Measurements from ENCODE around the gene PLCB1.

Gene PLCB1

GRCh38 chr20:8205996-8206395, 73.9 kb downstream of the PLCB1 start:
- FAIRE-seq (no peak), DNase-seq (ENCODE audit: insufficient read length, low spot score) (no peak)

- FAIRE-seq (no peak), DNase-seq (ENCODE audit: insufficient read length, low spot score) (no peak)
Measured at GRCh38 chr20:8208226-8208625, 76.2 kb downstream of the PLCB1 start.

- no peak for FAIRE-seq
- DNase-seq (ENCODE audit: insufficient read length, low spot score), result no peak
Measured at GRCh38 chr20:8209061-8209460, 77.0 kb downstream of the PLCB1 start.

- DNase-seq (ENCODE audit: insufficient read length, low spot score), result no peak
- FAIRE-seq, result no peak
Measured at GRCh38 chr20:8210749-8211148, 78.7 kb downstream of the PLCB1 start.

- DNase-seq (ENCODE audit: insufficient read length, low spot score), result no peak
- no peak for FAIRE-seq
Measured at GRCh38 chr20:8212286-8212685, 80.2 kb downstream of the PLCB1 start.

- no peak for FAIRE-seq
- DNase-seq (ENCODE audit: insufficient read length, low spot score), result no peak
Measured at GRCh38 chr20:8213270-8213669, 81.2 kb downstream of the PLCB1 start.

GRCh38 chr20:8213831-8214587, 81.9 kb downstream of the PLCB1 start:
- no peak for FAIRE-seq

GRCh38 chr20:8215361-8215781, 83.3 kb downstream of the PLCB1 start:
- FAIRE-seq (no peak), DNase-seq (ENCODE audit: insufficient read length, low spot score) (no peak)

More at GRCh38 chr20:8213831-8214587, 81.9 kb downstream of the PLCB1 start:
- DNase-seq (ENCODE audit: insufficient read length, low spot score), result no peak

- DNase-seq (ENCODE audit: insufficient read length, low spot score), result no peak
- no peak for FAIRE-seq
Measured at GRCh38 chr20:8216375-8217200, 84.5 kb downstream of the PLCB1 start.

GRCh38 chr20:8218861-8219260, 86.8 kb downstream of the PLCB1 start:
- DNase-seq (ENCODE audit: insufficient read length, low spot score) (no peak), FAIRE-seq (no peak)

GRCh38 chr20:8219403-8219802, 87.3 kb downstream of the PLCB1 start:
- FAIRE-seq (no peak), DNase-seq (ENCODE audit: insufficient read length, low spot score) (no peak)

GRCh38 chr20:8220716-8221115, 88.7 kb downstream of the PLCB1 start:
- FAIRE-seq (no peak), DNase-seq (ENCODE audit: insufficient read length, low spot score) (no peak)

GRCh38 chr20:8221887-8222419, 89.9 kb downstream of the PLCB1 start:
- no peak for FAIRE-seq
- no peak for DNase-seq (ENCODE audit: insufficient read length, low spot score)

GRCh38 chr20:8223091-8223870, 91.2 kb downstream of the PLCB1 start:
- FAIRE-seq (no peak), DNase-seq (ENCODE audit: insufficient read length, low spot score) (no peak)

GRCh38 chr20:8225658-8226057, 93.6 kb downstream of the PLCB1 start:
- DNase-seq (ENCODE audit: insufficient read length, low spot score), result no peak
- FAIRE-seq, result no peak

- DNase-seq (ENCODE audit: insufficient read length, low spot score) (no peak), FAIRE-seq (no peak)
Measured at GRCh38 chr20:8226106-8226505, 94.0 kb downstream of the PLCB1 start.

GRCh38 chr20:8227293-8227692, 95.2 kb downstream of the PLCB1 start:
- FAIRE-seq, result no peak

GRCh38 chr20:8228315-8228714, 96.2 kb downstream of the PLCB1 start:
- no peak for FAIRE-seq

More at GRCh38 chr20:8227293-8227692, 95.2 kb downstream of the PLCB1 start:
- no peak for DNase-seq (ENCODE audit: insufficient read length, low spot score)

GRCh38 chr20:8229090-8229489, 97.0 kb downstream of the PLCB1 start:
- DNase-seq (ENCODE audit: insufficient read length, low spot score) (no peak), FAIRE-seq (no peak)

More at GRCh38 chr20:8228315-8228714, 96.2 kb downstream of the PLCB1 start:
- no peak for DNase-seq (ENCODE audit: insufficient read length, low spot score)

- DNase-seq (ENCODE audit: insufficient read length, low spot score) (no peak), FAIRE-seq (no peak)
Measured at GRCh38 chr20:8231038-8231437, 99.0 kb downstream of the PLCB1 start.

GRCh38 chr20:8232332-8232731, 100.3 kb downstream of the PLCB1 start:
- FAIRE-seq, result no peak
- DNase-seq (ENCODE audit: insufficient read length, low spot score), result no peak

All from HTR-8/SVneo (cell line).